Measurements from ENCODE around the gene EFCAB12.

- TF ChIP-seq EZH2 (IDR thresholded peaks at IDR 0.05; ENCODE audit: insufficient read depth, poor library complexity, severe bottlenecking) (no peak), EZH2phosphoT487 (IDR thresholded peaks at IDR 0.05; ENCODE audit: insufficient read depth, low read depth) (no peak)
Measured at GRCh38 chr3:129441215-129441614, 12.8 kb upstream of the EFCAB12 start.
